Vagina (tissue), 2 donors: Measurements from ENCODE around the gene ATP13A2. TPM values are rescaled to one million over a fixed set of nuclear protein-coding genes. Genes with fewer than 3 reads are reported as not detected.

ENCODE experiments used
- DNase-seq, 2 donors: peaks; one replicate each; pipeline ENCODE4 v3.0.0-alpha.2; 2017; ENCODE audit errors: extremely low spot score in 2 of 2
- H3K27ac ChIP-seq: fragments of 200-600 bp; sonication (generic); one replicate; pipeline ENCODE4 v1.5.1; 2019
- H3K27me3 ChIP-seq: fragments of 200-600 bp; sonication (generic); one replicate; pipeline ENCODE4 v1.5.1; 2019
- H3K36me3 ChIP-seq, 2 donors: fragments of 200-600 bp; sonication (generic); one replicate each; pipeline ENCODE4 v1.5.1; 2017 to 2019
- H3K4me1 ChIP-seq: fragments of 200-600 bp; sonication (generic); one replicate; pipeline ENCODE4 v1.5.1; 2019
- H3K4me3 ChIP-seq, 2 donors: fragments of 200-600 bp; sonication (generic); 1 replicate in 1 of 2; 2 replicates in 1 of 2; pipeline ENCODE4 v1.5.1; 2016 to 2019
- H3K9me3 ChIP-seq: fragments of 200-600 bp; sonication (generic); one replicate; pipeline ENCODE4 v1.5.1; 2019
- CTCF ChIP-seq, 3 experiments: fragments of 450-650 bp in 2 of 3; fragments of 200-600 bp in 1 of 3; sonication (generic) in 1 of 3; IDR thresholded peaks; one replicate each; pipeline ENCODE4 v1.5.1; 2017 to 2019; ENCODE audit warnings: antibody characterized with exemption in 3 of 3, mild to moderate bottlenecking in 2 of 3, moderate library complexity in 2 of 3
- POLR2A ChIP-seq, 2 donors: fragments of 450-650 bp; IDR thresholded peaks; one replicate each; pipeline ENCODE4 v1.6.1; 2017; ENCODE audit warnings: antibody characterized with exemption in 2 of 2, mild to moderate bottlenecking in 2 of 2, moderate library complexity in 2 of 2
- POLR2AphosphoS5 ChIP-seq, 2 donors: sonication (generic); formaldehyde crosslinking; IDR thresholded peaks; one replicate each; pipeline ENCODE4 v1.9.0; 2017; ENCODE audit warnings: antibody characterized with exemption in 2 of 2, mild to moderate bottlenecking in 2 of 2, low read depth in 1 of 2; ENCODE audit not compliant: insufficient read depth in 1 of 2
- intact Hi-C: fragments of 100-400 bp; cut with DNase I; formaldehyde crosslinking; loops from one replicate; pipeline ENCODE4 v1.15.1; 2023
- total RNA-seq: library from RNA; depleted of rRNA; stranded (reverse); fragments of >200 nt; gene quantifications from one replicate; pipeline ENCODE4 v1.2.3, GENCODE V29; 2016

ATP13A2 gene
- total RNA-seq, 1 donor from 2014 or later, result 31.7 TPM

- intact Hi-C loops, result no loop called here
- no peak for DNase-seq
- Histone ChIP-seq H3K27ac (no peak overlapping the region), H3K4me3 (no peak overlapping the region), H3K36me3 (peaks cover 0 to 10% of the 10 kb centered on the region in 2 donors), H3K4me1 (peaks cover 27% of the 10 kb centered on the region), H3K9me3 (no peaks in the 10 kb centered on the region), H3K27me3 (no peaks in the 10 kb centered on the region)
- no peak for TF ChIP-seq POLR2AphosphoS5 (IDR thresholded peaks at IDR 0.05; ENCODE audit: insufficient read depth in 1 of 2, low read depth in 1 of 2)
- TF ChIP-seq CTCF (IDR thresholded peaks at IDR 0.05), result no peak
- no peak for TF ChIP-seq POLR2A (IDR thresholded peaks at IDR 0.05)
These were observed 41.4 kb downstream of the ATP13A2 start for GRCh38 chr1:16970132-16970910.

- Histone ChIP-seq H3K27ac (no peak overlapping the region), H3K4me1 (peaks cover 27% of the 10 kb centered on the region), H3K4me3 (no peak overlapping the region), H3K9me3 (no peaks in the 10 kb centered on the region), H3K27me3 (no peaks in the 10 kb centered on the region), H3K36me3 (peaks cover 0 to 10% of the 10 kb centered on the region in 2 donors)
- intact Hi-C loops, result no loop called here
- DNase-seq, result no peak
- TF ChIP-seq POLR2A (IDR thresholded peaks at IDR 0.05) (no peak), POLR2AphosphoS5 (IDR thresholded peaks at IDR 0.05; ENCODE audit: insufficient read depth in 1 of 2, low read depth in 1 of 2) (no peak), CTCF (IDR thresholded peaks at IDR 0.05) (no peak)
These were observed 42.1 kb downstream of the ATP13A2 start for GRCh38 chr1:16969651-16970050.

- H3K4me1 ChIP-seq, result peaks cover 27% of the 10 kb centered on the region
- H3K9me3 ChIP-seq, result no peaks in the 10 kb centered on the region
- H3K4me3 ChIP-seq, result no peak overlapping the region
- intact Hi-C loops, result no loop called here
- H3K27ac ChIP-seq, result no peak overlapping the region
- TF ChIP-seq CTCF (IDR thresholded peaks at IDR 0.05) (no peak), POLR2A (IDR thresholded peaks at IDR 0.05) (no peak), POLR2AphosphoS5 (IDR thresholded peaks at IDR 0.05; ENCODE audit: insufficient read depth in 1 of 2, low read depth in 1 of 2) (no peak)
- no peak for DNase-seq
- no peaks in the 10 kb centered on the region for H3K27me3 ChIP-seq
- H3K36me3 ChIP-seq, result peaks cover 0 to 10% of the 10 kb centered on the region in 2 donors
These were observed 42.6 kb downstream of the ATP13A2 start for GRCh38 chr1:16969057-16969611.

GRCh38 chr1:16968372-16968771 lies 43.4 kb downstream of the ATP13A2 start:
- Histone ChIP-seq H3K9me3 (no peaks in the 10 kb centered on the region), H3K4me3 (no peak overlapping the region), H3K27ac (no peak overlapping the region), H3K4me1 (peaks cover 27% of the 10 kb centered on the region), H3K36me3 (peaks cover 0 to 10% of the 10 kb centered on the region in 2 donors), H3K27me3 (no peaks in the 10 kb centered on the region)
- TF ChIP-seq POLR2AphosphoS5 (IDR thresholded peaks at IDR 0.05; ENCODE audit: insufficient read depth in 1 of 2, low read depth in 1 of 2), result no peak
- TF ChIP-seq CTCF (IDR thresholded peaks at IDR 0.05), result no peak
- no peak for TF ChIP-seq POLR2A (IDR thresholded peaks at IDR 0.05)
- intact Hi-C loops, result no loop called here
- no peak for DNase-seq

GRCh38 chr1:16967962-16968361 lies 43.8 kb downstream of the ATP13A2 start:
- Histone ChIP-seq H3K4me3 (no peak overlapping the region), H3K4me1 (peaks cover 27% of the 10 kb centered on the region), H3K27me3 (no peaks in the 10 kb centered on the region), H3K27ac (no peak overlapping the region), H3K9me3 (no peaks in the 10 kb centered on the region), H3K36me3 (peaks cover 0 to 10% of the 10 kb centered on the region in 2 donors)
- intact Hi-C loops, result no loop called here
- no peak for TF ChIP-seq POLR2A (IDR thresholded peaks at IDR 0.05)
- no peak for TF ChIP-seq CTCF (IDR thresholded peaks at IDR 0.05)
- no peak for TF ChIP-seq POLR2AphosphoS5 (IDR thresholded peaks at IDR 0.05; ENCODE audit: insufficient read depth in 1 of 2, low read depth in 1 of 2)
- no peak for DNase-seq
